DOHH2 (cell line): ENCODE data around the gene FSTL4.

Source experiments
- EZH2phosphoT487 ChIP-seq: fragments of 200-600 bp; sonication (generic); IDR thresholded peaks from 2 replicates; pipeline ENCODE4 v1.6.1; 2017; ENCODE audit warnings: borderline replicate concordance, mild to moderate bottlenecking, antibody characterized with exemption, low read length, moderate library complexity, mixed read lengths
- TF ChIP-seq, protein P1 (sequence below): fragments of 200-600 bp; sonication (generic); IDR thresholded peaks from one replicate; pipeline ENCODE4 v1.5.1; 2014; ENCODE audit warnings: antibody characterized with exemption, mild to moderate bottlenecking, low read depth, low read length; ENCODE audit not compliant: poor library complexity, severe bottlenecking

DNA sequence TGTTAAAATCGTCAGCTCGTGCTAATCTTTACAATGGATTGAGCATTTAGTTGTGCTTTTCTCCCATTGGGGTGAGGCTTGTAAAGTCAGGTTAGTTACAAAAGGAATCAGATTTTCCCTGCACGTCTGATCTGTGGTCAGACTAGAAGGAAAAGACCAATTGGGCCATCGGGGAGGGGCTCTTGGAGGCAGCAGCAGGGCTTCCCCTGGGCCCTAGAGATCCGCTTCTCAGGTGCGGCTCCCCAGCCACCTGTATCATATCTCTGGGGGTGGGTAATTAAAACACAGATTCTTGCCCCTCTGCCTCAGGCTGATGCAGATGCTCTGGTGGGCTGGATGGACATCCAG is 360.2 kb downstream of the FSTL4 start:
- TF ChIP-seq, protein P1, sequence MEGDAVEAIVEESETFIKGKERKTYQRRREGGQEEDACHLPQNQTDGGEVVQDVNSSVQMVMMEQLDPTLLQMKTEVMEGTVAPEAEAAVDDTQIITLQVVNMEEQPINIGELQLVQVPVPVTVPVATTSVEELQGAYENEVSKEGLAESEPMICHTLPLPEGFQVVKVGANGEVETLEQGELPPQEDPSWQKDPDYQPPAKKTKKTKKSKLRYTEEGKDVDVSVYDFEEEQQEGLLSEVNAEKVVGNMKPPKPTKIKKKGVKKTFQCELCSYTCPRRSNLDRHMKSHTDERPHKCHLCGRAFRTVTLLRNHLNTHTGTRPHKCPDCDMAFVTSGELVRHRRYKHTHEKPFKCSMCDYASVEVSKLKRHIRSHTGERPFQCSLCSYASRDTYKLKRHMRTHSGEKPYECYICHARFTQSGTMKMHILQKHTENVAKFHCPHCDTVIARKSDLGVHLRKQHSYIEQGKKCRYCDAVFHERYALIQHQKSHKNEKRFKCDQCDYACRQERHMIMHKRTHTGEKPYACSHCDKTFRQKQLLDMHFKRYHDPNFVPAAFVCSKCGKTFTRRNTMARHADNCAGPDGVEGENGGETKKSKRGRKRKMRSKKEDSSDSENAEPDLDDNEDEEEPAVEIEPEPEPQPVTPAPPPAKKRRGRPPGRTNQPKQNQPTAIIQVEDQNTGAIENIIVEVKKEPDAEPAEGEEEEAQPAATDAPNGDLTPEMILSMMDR = no peak
- TF ChIP-seq EZH2phosphoT487 = no peak
